GM18858 (cell line): ENCODE measurements around the gene BMP10.

Experiments
- ATAC-seq: cut with Tn5 transposase; IDR thresholded peaks from one replicate; pipeline ENCODE4 v1.9.1; 2021; ENCODE audit not compliant: unreplicated experiment

The BMP10 gene

GRCh38 chr2:68854476-68854875 is 16.7 kb downstream of the BMP10 start:
- ATAC-seq: no peak

DNA sequence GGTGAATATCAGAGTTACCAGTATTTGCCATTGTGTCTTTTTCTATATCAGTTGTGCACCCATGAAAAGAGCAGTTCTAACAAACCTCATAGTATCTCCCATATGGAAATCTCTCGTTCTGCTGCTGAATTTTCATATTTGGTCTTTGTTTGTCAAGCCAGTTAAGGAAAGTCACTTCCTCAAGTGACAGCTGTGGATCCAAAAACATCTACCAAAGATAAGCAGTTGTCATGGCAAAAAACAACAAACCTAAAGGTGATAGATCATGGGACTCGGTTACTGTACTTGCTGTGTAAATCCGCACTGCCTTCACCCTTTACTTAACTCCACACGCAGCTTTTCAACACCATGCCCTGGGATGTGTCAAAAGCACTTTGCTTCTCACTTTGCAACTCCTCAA is 17.3 kb downstream of the BMP10 start:
- ATAC-seq: no peak

GRCh38 chr2:68853035-68853434 is 18.2 kb downstream of the BMP10 start:
- ATAC-seq: no peak

- ATAC-seq: no peak
Observed at GRCh38 chr2:68850524-68850923, 20.7 kb downstream of the BMP10 start.

DNA sequence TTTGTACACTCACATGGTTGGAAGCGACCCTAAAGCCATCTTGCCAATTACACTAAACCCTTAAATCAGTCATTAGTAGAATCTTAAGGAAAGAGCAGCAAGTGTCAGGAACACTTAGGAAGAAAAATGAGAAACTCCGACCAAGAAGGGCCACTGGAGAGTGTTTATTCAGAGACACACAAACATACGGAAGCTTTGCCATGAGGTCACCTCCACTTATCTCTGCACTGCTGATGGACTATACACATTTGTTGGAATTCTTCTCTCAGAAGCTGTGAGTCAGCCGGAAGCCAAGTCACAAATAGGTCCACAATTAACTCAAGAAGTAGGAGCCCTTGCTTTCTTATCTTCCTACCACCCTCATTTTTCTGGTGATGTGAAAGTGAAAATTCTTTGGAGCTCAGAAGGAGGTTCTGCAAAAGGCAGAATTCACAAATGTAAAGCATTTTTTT is 21.6 kb downstream of the BMP10 start:
- no peak for ATAC-seq

DNA sequence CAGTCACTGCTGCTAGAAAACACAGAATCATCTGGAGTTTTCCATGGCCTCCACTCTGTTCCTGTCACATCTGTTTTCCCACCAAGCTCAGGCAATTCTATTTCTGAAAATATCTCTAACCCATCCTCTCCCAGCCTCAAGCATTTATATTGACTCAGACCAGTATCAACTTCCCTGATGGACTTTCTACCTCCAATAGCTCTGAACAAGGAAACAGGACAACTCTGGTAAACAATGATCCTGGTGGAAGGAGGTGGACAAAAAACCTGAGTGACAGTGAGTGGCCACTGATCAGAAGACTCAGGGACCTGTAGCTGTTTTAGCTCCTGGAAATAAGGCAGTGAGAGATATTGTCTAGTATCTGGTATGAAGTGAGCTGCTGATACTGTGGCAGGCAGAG is 23.4 kb downstream of the BMP10 start:
- ATAC-seq: no peak

- ATAC-seq: no peak
Observed at GRCh38 chr2:68846091-68846490, 25.1 kb downstream of the BMP10 start.

DNA sequence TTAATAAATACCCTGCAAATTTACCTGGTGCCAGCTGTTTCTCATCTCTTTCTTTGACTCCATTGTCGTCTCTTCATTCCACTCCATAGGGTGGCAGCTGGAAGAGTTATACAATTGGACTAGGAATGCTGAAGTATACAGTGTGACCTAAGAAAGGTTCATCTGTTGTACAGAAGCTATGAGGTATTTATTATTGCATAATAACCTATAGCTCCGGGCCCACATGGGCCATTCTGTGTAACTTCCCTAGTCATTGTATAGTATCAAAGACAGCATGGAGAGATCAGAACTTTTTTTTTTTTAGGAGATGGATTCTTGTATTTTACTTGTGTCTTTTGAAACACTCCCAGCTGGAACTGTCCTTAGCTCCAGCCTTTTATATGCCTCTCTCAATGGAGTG is 26.2 kb downstream of the BMP10 start:
- no peak for ATAC-seq

- ATAC-seq: no peak
Observed at GRCh38 chr2:68839260-68839833, 31.9 kb downstream of the BMP10 start.

DNA sequence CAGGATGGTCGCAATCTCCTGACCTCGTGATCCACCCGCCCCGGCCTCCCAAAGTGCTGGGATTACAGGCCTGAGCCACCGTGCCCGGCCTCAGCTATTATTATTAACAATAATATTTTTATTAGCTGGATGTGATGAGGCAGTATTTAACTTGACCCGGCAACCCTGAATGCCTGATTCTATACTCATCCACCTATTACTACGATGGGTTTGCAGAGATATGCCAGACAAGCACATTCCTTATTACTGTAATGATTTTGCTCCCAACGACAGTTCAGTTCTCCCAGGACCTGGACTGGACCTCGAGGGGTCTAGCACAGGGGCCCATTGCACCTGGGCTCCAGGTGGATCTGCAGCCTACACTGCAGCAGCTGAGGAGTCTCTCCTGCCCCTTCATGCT is 32.6 kb downstream of the BMP10 start:
- no peak for ATAC-seq

DNA sequence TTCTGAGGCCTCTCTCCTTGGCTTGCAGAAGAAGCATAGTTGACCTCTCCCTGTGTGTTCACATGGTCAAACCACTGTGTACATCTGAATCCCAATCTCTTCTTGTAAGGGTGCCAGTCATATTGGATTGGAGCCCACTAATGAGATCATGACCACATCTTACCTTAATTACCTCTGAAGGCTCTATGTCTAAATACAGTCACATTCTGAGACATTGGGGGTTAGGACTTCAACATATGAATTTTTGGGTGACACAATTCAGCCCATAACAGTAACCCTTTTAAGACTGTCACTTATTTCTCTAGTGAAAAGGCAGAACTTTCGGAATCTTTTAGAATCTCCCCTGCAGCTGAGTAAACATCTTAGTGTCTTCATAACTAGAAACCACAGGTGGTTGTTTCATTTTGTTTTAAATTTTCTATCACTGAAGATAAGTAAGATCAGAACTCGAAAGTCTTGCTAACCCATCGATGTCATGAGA is 33.3 kb downstream of the BMP10 start:
- ATAC-seq: peak; percentile 65

- ATAC-seq: no peak
Observed at GRCh38 chr2:68837164-68837860, 33.9 kb downstream of the BMP10 start.

GRCh38 chr2:68835621-68836020 is 35.6 kb downstream of the BMP10 start:
- no peak for ATAC-seq

DNA sequence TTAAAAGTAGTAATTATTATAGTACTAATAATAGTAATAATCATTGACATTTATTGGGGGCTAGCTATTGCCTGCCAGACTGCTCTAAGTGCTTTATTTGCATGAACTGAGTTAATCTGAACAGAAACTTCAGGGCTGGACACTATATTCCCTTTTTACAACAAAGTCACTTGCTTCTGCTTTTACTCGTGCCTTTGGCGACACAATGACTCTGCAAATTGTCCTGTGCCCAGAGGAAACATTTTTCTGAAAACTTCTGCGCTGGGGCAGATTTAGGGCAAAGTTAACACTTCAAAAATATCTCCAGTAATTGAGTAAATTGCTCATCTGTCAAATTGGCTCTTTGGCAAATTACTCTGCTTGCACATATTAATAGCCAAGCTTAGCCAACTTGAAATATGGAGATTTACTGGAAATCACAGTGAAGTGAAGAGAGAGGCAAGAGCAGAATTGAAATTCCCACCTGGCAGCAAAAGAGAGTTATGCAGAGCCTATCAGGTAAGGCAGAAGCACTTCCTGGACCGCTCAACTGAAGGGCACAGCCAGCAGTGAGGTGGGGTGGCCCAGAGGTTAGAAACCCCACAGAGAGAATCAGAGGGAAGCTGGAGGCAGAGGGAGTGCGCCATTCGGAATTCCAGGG is 36.3 kb downstream of the BMP10 start:
- ATAC-seq: no peak

GRCh38 chr2:68833162-68833561 is 38.0 kb downstream of the BMP10 start:
- ATAC-seq: no peak

- ATAC-seq: no peak
Observed at GRCh38 chr2:68832233-68832869, 38.8 kb downstream of the BMP10 start.

DNA sequence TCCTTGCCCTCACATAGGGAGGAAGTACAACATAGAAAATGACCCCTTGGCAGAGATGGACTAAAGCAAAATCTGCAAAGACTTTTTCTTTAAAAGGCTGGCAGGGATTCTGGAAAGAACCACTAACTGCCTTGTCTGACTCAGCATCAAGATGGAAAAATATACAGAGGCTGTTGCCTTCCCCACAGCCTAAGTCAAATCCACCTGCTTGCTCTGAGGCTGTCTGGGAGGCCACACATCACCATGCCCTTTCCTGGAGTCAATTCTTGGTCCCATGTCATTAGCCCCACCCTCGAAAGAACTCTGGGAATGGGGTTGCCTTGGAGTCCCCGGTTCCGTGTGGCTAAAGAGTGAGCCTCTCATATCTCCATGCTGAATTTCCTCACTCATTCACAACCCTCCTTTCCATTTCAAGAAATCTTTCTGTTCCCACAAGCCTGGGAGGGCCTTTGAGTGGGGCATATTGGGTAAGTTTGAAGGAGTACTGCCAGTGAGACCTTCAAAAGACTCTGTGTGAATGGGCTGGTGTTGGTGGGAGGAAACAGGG is 39.4 kb downstream of the BMP10 start:
- no peak for ATAC-seq

DNA sequence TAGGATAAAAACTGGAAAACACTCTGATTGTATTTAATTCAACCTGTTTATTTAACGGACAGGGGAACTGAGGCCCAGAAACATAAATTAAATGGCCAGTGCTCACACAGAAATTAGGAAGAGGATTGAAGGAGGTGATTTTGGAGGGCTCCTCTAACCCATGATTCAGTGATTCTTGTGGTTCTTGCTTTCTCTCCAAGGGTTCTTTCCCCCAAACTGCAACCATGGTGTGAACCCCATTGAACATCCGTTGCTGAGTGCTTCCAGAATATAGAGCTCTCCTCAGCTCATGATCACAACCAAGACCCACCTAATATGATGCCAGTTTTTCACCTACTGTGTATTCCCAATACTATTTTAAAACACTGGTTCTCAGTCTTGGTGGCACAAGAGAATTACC is 41.4 kb downstream of the BMP10 start:
- ATAC-seq: no peak

DNA sequence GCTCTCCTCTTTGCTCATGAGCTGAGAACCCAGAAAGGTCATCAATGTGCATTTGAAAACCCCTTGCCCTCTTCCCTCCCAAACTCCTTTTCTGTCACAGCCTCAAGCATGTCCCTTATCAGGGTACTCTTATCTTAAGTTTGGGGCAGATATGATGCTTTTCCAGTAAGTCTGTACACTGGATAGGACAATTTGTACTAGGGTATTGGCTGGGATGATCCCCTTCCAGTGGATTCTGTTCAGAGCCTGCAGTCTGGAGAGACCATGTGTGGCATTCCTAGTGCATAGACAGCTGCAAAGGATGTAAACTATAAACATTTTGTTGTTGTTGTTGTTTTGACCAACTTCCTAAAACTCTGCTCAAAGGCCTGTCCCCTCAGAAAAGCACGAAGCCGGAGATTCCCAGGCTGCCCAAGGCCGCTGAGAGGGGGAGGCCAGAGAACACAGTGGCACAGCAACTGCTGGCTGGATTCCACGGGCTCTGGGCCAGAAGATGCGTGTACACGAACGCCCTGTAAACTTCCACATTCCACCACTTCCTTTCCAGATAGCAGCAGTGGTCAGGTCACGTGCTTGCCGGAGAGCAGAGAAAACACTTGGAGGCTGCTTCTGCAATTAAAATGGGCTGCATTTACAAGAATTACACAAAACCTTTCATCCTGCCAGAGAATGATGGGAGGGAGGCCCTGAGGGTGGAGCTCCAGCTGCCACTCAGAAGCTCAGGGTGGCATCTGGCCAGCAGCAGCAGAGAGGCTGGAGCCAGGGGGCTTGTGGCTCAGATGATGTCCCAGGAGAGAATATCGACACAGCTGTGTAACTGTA is 42.1 kb downstream of the BMP10 start:
- no peak for ATAC-seq

- no peak for ATAC-seq
Observed at GRCh38 chr2:68827666-68828065, 43.5 kb downstream of the BMP10 start.

DNA sequence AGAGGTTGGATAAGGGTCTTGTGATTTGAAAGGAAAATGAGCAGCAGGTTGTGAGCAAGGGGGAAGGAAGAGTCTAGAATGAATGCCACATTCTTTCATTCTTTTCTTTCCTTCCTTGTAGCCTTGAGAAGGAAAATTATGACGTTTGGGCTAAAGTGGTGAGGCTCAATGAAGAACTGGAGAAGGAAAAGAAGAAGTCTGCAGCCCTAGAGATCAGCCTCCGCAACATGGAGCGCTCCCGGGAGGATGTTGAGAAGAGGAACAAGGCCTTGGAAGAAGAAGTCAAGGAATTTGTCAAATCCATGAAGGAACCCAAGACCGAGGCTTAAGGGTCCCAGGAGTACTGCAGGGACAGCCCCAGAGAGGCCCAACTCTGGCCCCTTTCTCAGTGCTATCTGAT is 45.3 kb downstream of the BMP10 start:
- ATAC-seq: no peak
